GM12873 (cell line): ENCODE data around the gene CDK5RAP2.

Source experiments
- TF ChIP-seq, protein P1 (sequence below): IDR thresholded peaks from 2 replicates; pipeline ENCODE4 v1.5.1; 2012; ENCODE audit warnings: low read depth, mild to moderate bottlenecking, moderate library complexity, low read length, control low read depth; ENCODE audit not compliant: insufficient read depth; ENCODE audit errors: missing control alignments

Gene CDK5RAP2

DNA sequence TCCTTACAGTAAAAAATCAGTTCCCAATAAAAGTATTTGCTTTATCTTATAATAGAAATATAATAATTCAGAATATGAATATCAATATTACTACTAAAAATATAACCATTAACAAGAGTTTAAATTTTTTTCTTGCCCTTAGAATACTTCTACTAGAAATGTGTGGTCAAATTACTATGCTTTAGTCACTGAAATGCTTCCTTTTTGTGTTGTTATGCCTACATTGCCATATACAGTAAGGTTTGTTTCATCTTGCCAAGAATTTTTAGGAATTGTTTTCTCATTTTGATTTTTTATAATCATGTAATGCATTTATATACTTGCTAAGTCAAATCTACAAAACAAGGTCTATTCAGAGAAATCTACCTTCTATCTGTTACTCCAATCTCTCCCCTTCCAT lies 181.7 kb downstream of the CDK5RAP2 start:
- TF ChIP-seq, protein P1, sequence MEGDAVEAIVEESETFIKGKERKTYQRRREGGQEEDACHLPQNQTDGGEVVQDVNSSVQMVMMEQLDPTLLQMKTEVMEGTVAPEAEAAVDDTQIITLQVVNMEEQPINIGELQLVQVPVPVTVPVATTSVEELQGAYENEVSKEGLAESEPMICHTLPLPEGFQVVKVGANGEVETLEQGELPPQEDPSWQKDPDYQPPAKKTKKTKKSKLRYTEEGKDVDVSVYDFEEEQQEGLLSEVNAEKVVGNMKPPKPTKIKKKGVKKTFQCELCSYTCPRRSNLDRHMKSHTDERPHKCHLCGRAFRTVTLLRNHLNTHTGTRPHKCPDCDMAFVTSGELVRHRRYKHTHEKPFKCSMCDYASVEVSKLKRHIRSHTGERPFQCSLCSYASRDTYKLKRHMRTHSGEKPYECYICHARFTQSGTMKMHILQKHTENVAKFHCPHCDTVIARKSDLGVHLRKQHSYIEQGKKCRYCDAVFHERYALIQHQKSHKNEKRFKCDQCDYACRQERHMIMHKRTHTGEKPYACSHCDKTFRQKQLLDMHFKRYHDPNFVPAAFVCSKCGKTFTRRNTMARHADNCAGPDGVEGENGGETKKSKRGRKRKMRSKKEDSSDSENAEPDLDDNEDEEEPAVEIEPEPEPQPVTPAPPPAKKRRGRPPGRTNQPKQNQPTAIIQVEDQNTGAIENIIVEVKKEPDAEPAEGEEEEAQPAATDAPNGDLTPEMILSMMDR: no peak

DNA sequence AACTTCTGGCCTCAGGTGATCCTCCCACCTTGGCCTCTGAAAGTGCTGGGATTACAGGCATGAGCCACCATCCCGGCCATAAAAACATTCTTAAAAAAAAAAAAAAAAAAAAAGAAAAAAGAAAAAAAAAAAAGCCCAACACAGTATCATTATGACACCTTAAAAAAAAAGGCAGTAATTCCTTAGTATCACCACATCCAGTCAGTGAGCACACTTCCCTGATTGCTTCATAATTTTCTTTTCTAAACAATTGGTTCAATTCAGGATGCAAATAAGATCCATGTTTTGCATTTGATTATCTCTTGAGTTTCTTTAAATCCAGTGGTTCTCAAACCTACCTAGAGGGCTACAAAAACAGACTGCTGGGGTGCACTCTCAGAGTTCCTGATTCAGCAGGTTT lies 182.5 kb downstream of the CDK5RAP2 start:
- TF ChIP-seq, protein P1: no peak

DNA sequence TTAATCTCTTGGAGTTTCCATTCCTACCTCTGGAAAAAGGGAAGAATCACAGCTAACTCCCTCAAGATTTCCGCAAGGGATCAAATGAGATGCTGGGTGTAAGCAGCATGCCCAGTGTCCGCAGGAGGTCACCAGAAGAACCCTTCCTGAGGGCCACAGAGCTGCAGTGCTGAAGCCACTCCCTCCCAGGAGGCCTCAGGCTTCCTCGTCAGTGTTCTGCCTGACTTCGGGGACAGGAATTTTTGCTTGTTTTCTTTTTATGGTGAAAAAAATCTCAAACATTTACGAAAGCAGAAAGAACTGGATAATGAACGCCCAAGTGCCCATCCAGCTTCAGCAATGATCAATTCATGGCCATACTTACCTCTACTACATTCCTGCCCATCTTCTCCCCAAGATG lies 183.0 kb downstream of the CDK5RAP2 start:
- TF ChIP-seq, protein P1: no peak

DNA sequence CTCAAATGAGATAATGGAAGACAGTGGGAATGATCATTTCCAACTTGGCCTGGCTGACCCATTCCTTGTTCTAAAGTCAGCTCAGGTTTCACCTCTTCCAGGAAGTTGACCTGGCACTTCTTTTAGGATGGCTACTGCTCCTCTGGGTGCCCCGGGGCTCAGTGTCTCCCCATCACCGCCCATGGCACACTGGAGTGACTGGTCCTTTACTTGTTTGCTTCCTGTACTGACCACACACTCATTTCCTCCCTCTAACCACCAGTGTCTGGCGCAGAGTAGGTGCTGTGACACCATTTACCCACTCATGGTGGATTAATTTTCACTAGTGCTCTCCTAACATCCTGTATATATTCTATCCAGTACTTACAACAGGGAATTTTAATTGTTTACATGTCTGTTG lies 183.5 kb downstream of the CDK5RAP2 start:
- TF ChIP-seq, protein P1: no peak

DNA sequence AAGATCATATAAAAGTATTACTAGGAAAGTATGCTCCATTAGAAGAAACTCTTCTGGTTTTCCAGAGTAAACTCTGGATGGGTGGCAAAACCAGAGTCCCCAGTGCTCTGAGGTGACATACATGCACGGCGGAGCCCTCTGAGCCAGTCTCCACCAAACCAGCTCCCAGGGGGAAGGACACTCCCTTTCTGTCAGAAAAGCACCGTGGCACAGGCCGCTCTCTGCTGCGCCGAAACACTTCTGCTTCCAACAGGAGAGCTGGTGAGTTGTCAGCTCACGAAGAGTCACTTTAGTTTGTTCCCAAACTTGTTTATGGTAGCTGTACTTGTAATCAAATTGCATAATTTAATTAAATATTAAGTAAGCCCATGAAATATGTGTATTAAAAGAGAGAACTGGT lies 184.6 kb downstream of the CDK5RAP2 start:
- TF ChIP-seq, protein P1: no peak

DNA sequence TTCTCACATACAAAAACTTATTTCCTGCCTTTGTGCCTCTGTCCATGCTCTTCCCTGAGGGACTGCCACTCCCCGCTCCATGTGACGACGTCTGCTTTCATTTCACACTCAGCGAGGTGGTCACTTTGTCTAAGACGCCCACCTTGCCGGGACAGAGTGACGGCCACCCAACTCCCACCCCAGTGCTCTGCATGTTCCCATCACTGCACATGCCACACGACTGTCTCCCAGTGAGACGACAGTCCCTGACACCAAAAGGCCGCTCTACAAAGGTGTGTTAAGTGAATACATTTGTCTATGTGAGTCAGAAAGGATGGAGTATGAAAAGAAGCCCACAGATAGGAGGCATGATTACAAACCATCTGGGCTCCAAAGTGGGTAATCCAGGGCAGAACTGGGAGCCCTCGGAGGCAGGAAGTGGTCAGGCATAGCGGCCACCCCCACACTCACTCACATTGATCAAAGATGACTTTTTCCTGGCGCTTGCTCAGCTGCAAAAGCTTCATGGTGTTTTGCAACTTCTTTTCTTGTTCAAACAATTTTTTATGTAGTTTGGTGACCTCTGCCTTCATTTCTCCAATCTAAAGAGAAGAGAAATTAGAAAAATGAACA lies 185.8 kb downstream of the CDK5RAP2 start:
- TF ChIP-seq, protein P1: no peak

DNA sequence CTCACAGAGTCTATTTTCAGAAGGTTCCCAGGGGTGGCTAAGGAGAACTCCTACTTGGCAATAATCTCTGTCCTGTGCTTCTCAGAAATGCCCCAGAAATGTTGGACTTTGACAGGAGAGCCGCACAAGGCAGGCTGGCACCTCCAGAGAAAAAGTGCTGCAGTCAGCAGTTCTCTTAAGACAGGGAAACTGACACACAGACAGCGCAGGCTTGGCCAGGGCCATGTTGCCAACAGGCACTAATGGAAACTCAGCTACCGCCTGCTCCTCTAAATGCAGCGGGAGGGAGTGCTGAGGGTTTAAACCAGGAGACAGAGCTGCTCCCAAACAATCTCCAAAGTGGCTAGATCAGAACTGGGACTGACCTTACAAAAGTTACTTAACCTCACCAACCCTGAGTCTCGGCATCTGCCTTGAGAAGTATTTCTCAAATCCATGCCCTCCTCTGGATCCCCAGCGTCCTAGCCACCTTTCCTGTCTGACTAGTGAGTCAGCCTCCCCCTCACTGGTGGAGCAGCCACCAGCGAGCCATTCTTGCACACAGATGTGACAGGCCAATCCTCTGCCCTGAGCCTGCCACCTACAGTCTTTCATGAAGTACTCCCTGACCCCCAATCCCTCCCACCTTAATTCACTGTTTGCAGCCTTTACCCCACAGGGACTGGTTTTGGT lies 186.4 kb downstream of the CDK5RAP2 start:
- TF ChIP-seq, protein P1: no peak
